ENCODE results near the gene MMD2.

DNA sequence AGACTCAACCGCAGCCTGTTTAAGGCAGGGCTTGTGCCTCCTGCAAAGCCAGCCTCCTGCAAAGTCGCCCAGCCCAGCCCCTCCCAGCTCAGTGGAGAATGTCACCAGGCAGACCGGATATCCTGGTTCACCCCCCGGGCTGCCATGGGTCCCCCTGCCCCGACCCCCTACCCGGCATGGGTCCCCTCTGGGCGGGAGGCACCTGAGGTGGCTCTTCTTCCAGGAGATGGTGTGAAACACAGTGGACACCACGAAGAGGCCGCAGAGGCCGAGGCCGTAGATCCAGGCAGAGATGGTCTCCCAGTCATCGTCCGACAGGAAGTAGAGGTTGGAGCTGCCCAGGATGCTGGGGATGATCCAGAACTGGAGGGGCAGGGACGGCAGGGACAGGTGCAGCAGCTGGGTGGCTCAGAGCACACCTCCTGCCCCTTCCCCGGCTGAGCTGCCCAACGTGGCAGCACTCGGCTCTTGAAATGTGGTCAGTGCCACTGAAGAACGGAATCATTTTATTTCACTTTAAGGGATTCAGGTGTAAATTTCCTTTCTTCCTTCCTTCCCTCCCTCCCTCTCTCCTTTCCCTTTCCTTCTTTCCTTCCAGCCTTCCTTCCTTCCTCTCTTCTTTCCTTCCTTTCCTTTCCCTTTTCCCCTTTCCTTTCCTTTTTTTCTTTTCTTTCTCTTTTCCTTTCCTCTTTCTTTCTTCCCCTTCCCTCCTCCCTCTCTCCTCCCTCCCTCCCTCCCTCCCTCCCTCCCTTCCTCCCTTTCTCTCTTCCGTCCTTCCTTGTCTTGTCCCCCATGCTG lies 38.8 kb downstream of the MMD2 start:
- TF ChIP-seq, protein P1, sequence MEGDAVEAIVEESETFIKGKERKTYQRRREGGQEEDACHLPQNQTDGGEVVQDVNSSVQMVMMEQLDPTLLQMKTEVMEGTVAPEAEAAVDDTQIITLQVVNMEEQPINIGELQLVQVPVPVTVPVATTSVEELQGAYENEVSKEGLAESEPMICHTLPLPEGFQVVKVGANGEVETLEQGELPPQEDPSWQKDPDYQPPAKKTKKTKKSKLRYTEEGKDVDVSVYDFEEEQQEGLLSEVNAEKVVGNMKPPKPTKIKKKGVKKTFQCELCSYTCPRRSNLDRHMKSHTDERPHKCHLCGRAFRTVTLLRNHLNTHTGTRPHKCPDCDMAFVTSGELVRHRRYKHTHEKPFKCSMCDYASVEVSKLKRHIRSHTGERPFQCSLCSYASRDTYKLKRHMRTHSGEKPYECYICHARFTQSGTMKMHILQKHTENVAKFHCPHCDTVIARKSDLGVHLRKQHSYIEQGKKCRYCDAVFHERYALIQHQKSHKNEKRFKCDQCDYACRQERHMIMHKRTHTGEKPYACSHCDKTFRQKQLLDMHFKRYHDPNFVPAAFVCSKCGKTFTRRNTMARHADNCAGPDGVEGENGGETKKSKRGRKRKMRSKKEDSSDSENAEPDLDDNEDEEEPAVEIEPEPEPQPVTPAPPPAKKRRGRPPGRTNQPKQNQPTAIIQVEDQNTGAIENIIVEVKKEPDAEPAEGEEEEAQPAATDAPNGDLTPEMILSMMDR (conservative IDR thresholded peaks at IDR 0.05; ENCODE audit: low read depth, low read length), result no peak
- TF ChIP-seq EZH2 (IDR thresholded peaks at IDR 0.05; ENCODE audit: low read length, unreplicated experiment) (no peak), EZH2phosphoT487 (IDR thresholded peaks at IDR 0.05; ENCODE audit: borderline replicate concordance, low read length) (no peak)
